Brain microvascular endothelial cell (primary cell): ENCODE results near the gene CDHR3.

Source experiments
- DNase-seq: peaks from one replicate; pipeline ENCODE4 v3.0.0-alpha.2; 2020
- H3K27ac ChIP-seq: fragments of 250-450 bp; sonication (Bioruptor Pico); 2 replicates; pipeline ENCODE4 v1.5.1; 2020; ENCODE audit warnings: mild to moderate bottlenecking, moderate library complexity
- H3K27me3 ChIP-seq: fragments of 250-450 bp; sonication (Bioruptor Pico); replicated peaks from 2 replicates; pipeline ENCODE4 v1.5.1; 2020; ENCODE audit warnings: mild to moderate bottlenecking
- H3K36me3 ChIP-seq: fragments of 250-450 bp; sonication (Bioruptor Pico); replicated peaks from 2 replicates; pipeline ENCODE4 v1.5.1; 2020; ENCODE audit warnings: mild to moderate bottlenecking
- H3K4me3 ChIP-seq: 2 replicates; pipeline ENCODE4 v1.5.1; 2011; ENCODE audit warnings: low read depth, mild to moderate bottlenecking, control low read depth, low read length, moderate library complexity
- CTCF ChIP-seq: IDR thresholded peaks from 2 replicates; pipeline ENCODE4 v1.5.1; 2011; ENCODE audit warnings: low read depth, mild to moderate bottlenecking, moderate library complexity, low read length, control low read depth, inconsistent platforms; ENCODE audit errors: missing control alignments
- in situ Hi-C: cut with HindIII; loops from 2 replicates; pipeline ENCODE4 v1.10.0; 2017; ENCODE audit warnings: low sequenced_read_pairs, low pct_ligation_motif_present

The CDHR3 gene

GRCh38 chr7:105972276-105972675, 9.2 kb downstream of the CDHR3 start:
- DNase-seq = no peak
- TF ChIP-seq CTCF = no peak
- Histone ChIP-seq H3K4me3 (no peak overlapping the region), H3K27me3 (no peaks in the 10 kb centered on the region), H3K36me3 (no peaks in the 10 kb centered on the region), H3K27ac (no peak overlapping the region)
- in situ Hi-C loops = no loop called here

DNA sequence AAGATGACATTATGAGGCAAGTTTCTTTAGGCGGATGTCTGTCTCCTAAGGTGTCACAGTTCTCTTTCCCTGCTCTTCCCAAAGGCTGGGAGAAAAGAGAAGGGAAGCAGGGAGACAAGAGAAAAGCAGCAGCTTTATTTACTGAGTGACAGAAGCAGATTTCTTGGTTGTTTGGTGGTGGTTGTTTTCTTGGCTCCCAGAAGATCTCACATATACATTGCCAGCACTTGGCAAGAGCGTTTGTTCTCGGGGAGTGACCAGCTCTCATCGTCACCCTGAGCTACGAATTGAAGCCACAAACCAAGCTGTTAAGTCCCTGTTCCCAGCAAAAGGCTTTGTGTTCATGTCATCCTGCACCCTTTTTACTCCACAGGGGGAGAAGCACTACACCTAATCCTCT, 11.4 kb downstream of the CDHR3 start:
- no peak for TF ChIP-seq CTCF
- Histone ChIP-seq H3K27me3 (no peaks in the 10 kb centered on the region), H3K27ac (no peak overlapping the region), H3K4me3 (no peak overlapping the region), H3K36me3 (no peaks in the 10 kb centered on the region)
- in situ Hi-C loops = no loop called here
- DNase-seq = no peak

DNA sequence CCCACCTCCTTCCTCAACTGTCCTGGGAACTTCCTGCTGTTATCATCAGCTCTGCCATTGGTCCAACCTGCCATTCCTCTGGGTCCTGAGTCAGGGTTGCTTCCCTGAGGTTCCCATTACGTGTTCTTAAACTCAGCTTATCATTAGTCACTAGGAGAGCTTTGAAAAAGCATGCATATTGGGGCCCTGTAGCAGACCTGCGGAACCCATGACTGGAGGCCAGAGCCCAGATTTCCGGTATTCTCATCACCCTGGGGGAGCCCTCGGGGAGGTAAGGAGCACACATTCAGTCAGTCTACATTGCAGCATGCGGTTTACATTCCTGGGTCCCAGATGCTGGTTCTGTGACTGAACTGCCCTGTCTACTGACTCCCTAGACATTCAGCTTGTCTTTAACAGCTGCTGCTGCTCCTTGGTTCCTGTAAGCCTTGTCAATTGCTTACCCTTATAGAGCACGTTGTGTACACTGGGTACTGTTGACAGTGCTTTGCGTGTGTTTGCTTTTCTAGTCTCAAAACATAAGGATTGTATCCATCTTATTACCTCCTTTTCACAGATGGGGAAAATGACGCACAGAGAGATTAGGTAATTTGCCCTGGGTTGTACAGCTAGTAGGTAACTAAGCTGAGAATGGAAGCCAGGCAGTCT, 12.8 kb downstream of the CDHR3 start:
- H3K4me3 ChIP-seq = no peak overlapping the region
- in situ Hi-C loops = no loop called here
- no peak for TF ChIP-seq CTCF
- H3K27ac ChIP-seq = no peak overlapping the region
- no peaks in the 10 kb centered on the region for H3K36me3 ChIP-seq
- no peaks in the 10 kb centered on the region for H3K27me3 ChIP-seq
- no peak for DNase-seq

DNA sequence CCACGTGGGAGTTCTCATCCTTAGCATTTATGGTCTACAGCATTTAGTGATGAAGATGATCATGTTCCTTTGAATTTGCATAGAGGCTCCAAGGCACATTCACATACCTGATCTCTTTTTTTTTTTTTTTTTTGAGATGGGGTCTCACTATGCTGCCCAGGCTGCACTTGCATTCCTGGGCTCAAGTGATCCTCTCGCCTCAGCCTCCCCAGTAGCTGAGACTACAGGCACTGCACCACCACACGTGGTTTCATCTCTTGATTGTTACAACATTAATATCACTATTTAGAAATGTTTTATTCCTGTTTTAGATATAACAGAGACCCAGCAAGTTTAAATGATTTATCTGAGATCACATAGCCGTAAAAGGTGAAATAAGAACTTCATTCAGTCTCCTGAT, 13.8 kb downstream of the CDHR3 start:
- Histone ChIP-seq H3K27ac (no peak overlapping the region), H3K4me3 (no peak overlapping the region), H3K36me3 (no peaks in the 10 kb centered on the region), H3K27me3 (no peaks in the 10 kb centered on the region)
- in situ Hi-C loops = no loop called here
- DNase-seq = no peak
- TF ChIP-seq CTCF = no peak

DNA sequence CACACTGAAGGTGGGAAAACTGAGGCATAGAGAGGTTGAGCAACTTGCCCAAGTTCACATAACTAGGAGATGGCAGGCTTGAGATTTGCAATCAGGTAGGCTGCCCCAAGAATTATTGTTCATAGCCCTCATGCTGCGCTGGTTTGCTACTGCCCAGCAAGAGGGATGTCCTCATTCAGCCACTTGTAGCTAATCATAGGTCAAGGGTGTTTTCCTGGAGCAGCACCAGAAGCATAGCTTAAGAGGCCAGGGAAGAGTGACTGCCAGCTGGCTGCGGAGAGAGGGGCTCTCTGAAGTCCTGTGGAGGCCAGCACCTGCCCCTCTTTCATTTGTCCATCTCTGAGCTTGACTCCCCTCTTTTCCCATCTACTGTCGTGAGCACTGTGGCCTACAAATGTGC, 15.0 kb downstream of the CDHR3 start:
- in situ Hi-C loops = no loop called here
- no peak for DNase-seq
- H3K4me3 ChIP-seq = no peak overlapping the region

More for the DNA sequence above, 15.0 kb downstream of the CDHR3 start:
- TF ChIP-seq CTCF = no peak
- no peaks in the 10 kb centered on the region for H3K36me3 ChIP-seq
- H3K27me3 ChIP-seq = no peaks in the 10 kb centered on the region
- no peak overlapping the region for H3K27ac ChIP-seq
